Mucosa of gallbladder (tissue), 1 donor: ENCODE data around the gene POMP. TPM values are rescaled to one million over a fixed set of nuclear protein-coding genes. Genes with fewer than 3 reads are reported as not detected.
"Not testable (repeated sequence)": the region's sequence is repeated elsewhere in the genome, so short reads cannot be mapped to it uniquely, and the experiment has no call there.

Source experiments
- DNase-seq: peaks from one replicate; pipeline ENCODE4 v3.0.0-alpha.2; 2020; ENCODE audit warnings: low spot score
- total RNA-seq: library from RNA; stranded (reverse); gene quantifications from one replicate; pipeline ENCODE4 v1.2.1, GENCODE V29; 2021
- donor health status: DM: no; HTN: no; CAD: no.

Gene POMP
- total RNA-seq, 1 donor from 2014 or later: 52.3 TPM

- no peak for DNase-seq
Measured at GRCh38 chr13:28637714-28638355, 21.1 kb upstream of the POMP start.

- no peak for DNase-seq
Measured at GRCh38 chr13:28638756-28639155, 20.2 kb upstream of the POMP start.

GRCh38 chr13:28640861-28641599 is 17.9 kb upstream of the POMP start:
- no peak for DNase-seq

GRCh38 chr13:28641600-28641926 is 17.4 kb upstream of the POMP start:
- no peak for DNase-seq

- DNase-seq: no peak
Measured at GRCh38 chr13:28650284-28650683, 8.6 kb upstream of the POMP start.

GRCh38 chr13:28651810-28652401 is 7.0 kb upstream of the POMP start:
- DNase-seq: no peak

GRCh38 chr13:28653111-28653510 is 5.8 kb upstream of the POMP start:
- DNase-seq: no peak

GRCh38 chr13:28654276-28654675 is 4.7 kb upstream of the POMP start:
- DNase-seq: no peak

GRCh38 chr13:28655561-28655960 is 3.4 kb upstream of the POMP start:
- no peak for DNase-seq

GRCh38 chr13:28657784-28658538 is 969 bp upstream of the POMP start:
- no peak for DNase-seq

- DNase-seq: no peak
Measured at GRCh38 chr13:28658539-28658795, 463 bp upstream of the POMP start.

- no peak for DNase-seq
Measured at GRCh38 chr13:28659621-28659970, 666 bp downstream of the POMP start.

GRCh38 chr13:28666897-28667488 is 8.1 kb downstream of the POMP start:
- DNase-seq: no peak

GRCh38 chr13:28671126-28671792 is 12.3 kb downstream of the POMP start:
- no peak for DNase-seq

GRCh38 chr13:28678809-28679208 is 19.9 kb downstream of the POMP start:
- no peak for DNase-seq

GRCh38 chr13:28679628-28680027 is 20.7 kb downstream of the POMP start:
- DNase-seq: no peak

- DNase-seq: no peak
Measured at GRCh38 chr13:28680541-28680940, 21.6 kb downstream of the POMP start.

- DNase-seq: not testable (repeated sequence)
Measured at GRCh38 chr13:28683169-28683568, 24.2 kb downstream of the POMP start.

GRCh38 chr13:28684257-28684656 is 25.3 kb downstream of the POMP start:
- peak; percentile 21 for DNase-seq

- DNase-seq: no peak
Measured at GRCh38 chr13:28685114-28685513, 26.2 kb downstream of the POMP start.

GRCh38 chr13:28685892-28686291 is 27.0 kb downstream of the POMP start:
- DNase-seq: no peak
